Measurements from ENCODE around the gene MTX2.

MTX2 gene

GRCh38 chr2:176269319-176270099 lies at the start of gene MTX2:
Gene MTX2 (plus strand): TSS chr2:176269442. CDS start chr2:176269630, 188 bp downstream.
- peak; percentile 55 for DNase-seq

GRCh38 chr2:176227874-176228273 lies 41.4 kb upstream of the MTX2 start:
- no peak for DNase-seq

- no peak for DNase-seq
Observed at GRCh38 chr2:176234156-176234555, 35.1 kb upstream of the MTX2 start.

- DNase-seq: no peak
Observed at GRCh38 chr2:176234940-176235339, 34.3 kb upstream of the MTX2 start.

- no peak for DNase-seq
Observed at GRCh38 chr2:176237456-176237855, 31.8 kb upstream of the MTX2 start.

GRCh38 chr2:176239031-176239430 lies 30.2 kb upstream of the MTX2 start:
- DNase-seq: no peak

GRCh38 chr2:176240301-176240700 lies 28.9 kb upstream of the MTX2 start:
- no peak for DNase-seq

GRCh38 chr2:176242276-176242675 lies 27.0 kb upstream of the MTX2 start:
- no peak for DNase-seq

- no peak for DNase-seq
Observed at GRCh38 chr2:176246331-176246730, 22.9 kb upstream of the MTX2 start.

- DNase-seq: no peak
Observed at GRCh38 chr2:176247859-176248258, 21.4 kb upstream of the MTX2 start.

GRCh38 chr2:176251928-176252327 lies 17.3 kb upstream of the MTX2 start:
- DNase-seq: no peak

GRCh38 chr2:176260689-176261088 lies 8.6 kb upstream of the MTX2 start:
- no peak for DNase-seq

GRCh38 chr2:176261136-176261535 lies 8.1 kb upstream of the MTX2 start:
- no peak for DNase-seq

GRCh38 chr2:176268976-176269318 lies 295 bp upstream of the MTX2 start:
- DNase-seq: no peak

GRCh38 chr2:176270100-176270750 lies 983 bp downstream of the MTX2 start:
- DNase-seq: no peak

- DNase-seq: no peak
Observed at GRCh38 chr2:176272870-176273459, 3.7 kb downstream of the MTX2 start.

- DNase-seq: no peak
Observed at GRCh38 chr2:176278927-176279326, 9.7 kb downstream of the MTX2 start.

GRCh38 chr2:176280156-176280555 lies 10.9 kb downstream of the MTX2 start:
- no peak for DNase-seq

GRCh38 chr2:176280867-176281658 lies 11.8 kb downstream of the MTX2 start:
- DNase-seq: no peak

- no peak for DNase-seq
Observed at GRCh38 chr2:176283291-176284068, 14.2 kb downstream of the MTX2 start.

- no peak for DNase-seq
Observed at GRCh38 chr2:176284461-176285049, 15.3 kb downstream of the MTX2 start.

GRCh38 chr2:176285321-176285720 lies 16.1 kb downstream of the MTX2 start:
- DNase-seq: no peak
